Measurements from ENCODE around the gene RHOF. TPM values are rescaled to one million over a fixed set of nuclear protein-coding genes. Genes with fewer than 3 reads are reported as not detected.

The RHOF gene
- total and polyA plus RNA-seq, 2 of the 8 experiments (the other 6 are each of a cell fraction or from before 2014, with no cell fraction given) = 23.8 to 31.9 TPM

- TF ChIP-seq CHD7 (IDR thresholded peaks at IDR 0.05; ENCODE audit: insufficient replicate concordance, low read length) (no peak), ZNF274 (IDR thresholded peaks at IDR 0.05; ENCODE audit: borderline replicate concordance, extremely low read depth, low read length) (no peak), POLR2A (IDR thresholded peaks at IDR 0.05; ENCODE audit: control extremely low read depth in 1 of 2, low read depth in 2 of 2, low read length in 2 of 2) (0 out of 3 replicates have a peak, but pooled peaks of 1 of the 2 experiments have one; percentile 1), NANOG (IDR thresholded peaks at IDR 0.05; ENCODE audit: insufficient read depth, low read depth, low read length, poor library complexity, severe bottlenecking) (no peak), BRCA1 (IDR thresholded peaks at IDR 0.05; ENCODE audit: low read depth, low read length) (no peak), MAX (IDR thresholded peaks at IDR 0.05) (no peak), CBX8 (IDR thresholded peaks at IDR 0.05; ENCODE audit: borderline replicate concordance, low read depth, low read length) (no peak), SAP30 (IDR thresholded peaks at IDR 0.05; ENCODE audit: insufficient read depth, insufficient replicate concordance, low read length) (no peak), KDM1A (IDR thresholded peaks at IDR 0.05; ENCODE audit: borderline replicate concordance, low read length) (no peak), POLR2AphosphoS5 (IDR thresholded peaks at IDR 0.05; ENCODE audit: low read depth, low read length) (no peak)
Observed at GRCh38 chr12:121839993-121840761, 46.7 kb upstream of the RHOF start (continued).
